ENCODE measurements around the gene ZNF728. TPM values are rescaled to one million over a fixed set of nuclear protein-coding genes. Genes with fewer than 3 reads are reported as not detected.
"Not testable (repeated sequence)": the region's sequence is repeated elsewhere in the genome, so short reads cannot be mapped to it uniquely, and the experiment has no call there.

Gene ZNF728
- total and polyA plus RNA-seq, 8 donors, result 0.18 to 3.0 (median 0.89) TPM; not detected in 5

DNA sequence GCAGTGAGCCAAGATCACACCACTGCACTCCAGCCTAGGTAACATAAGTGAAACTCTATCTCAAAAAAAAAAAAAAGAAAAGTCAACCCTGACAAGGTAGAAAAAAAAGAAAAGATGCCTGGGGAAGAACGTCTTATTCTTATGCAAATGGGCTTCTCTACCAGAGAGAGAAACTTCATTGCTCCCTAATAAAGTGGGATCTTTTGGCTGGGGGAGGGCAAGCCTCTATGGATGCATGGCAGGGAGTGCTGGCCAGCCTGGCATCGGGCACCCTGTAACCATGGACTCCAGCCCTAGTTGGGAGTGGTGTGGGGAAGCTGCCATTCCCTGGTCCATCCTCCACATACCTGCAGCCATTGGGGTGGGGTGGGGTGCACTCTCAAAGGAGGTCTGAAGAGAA is 30.7 kb upstream of the ZNF728 start:
- no peak overlapping the region for H3K27ac ChIP-seq
- no peaks in the 10 kb centered on the region for H3K36me3 ChIP-seq
- no peak overlapping the region for H3K4me3 ChIP-seq
- H3K27me3 ChIP-seq, result no peaks in the 10 kb centered on the region
- intact Hi-C loops (cut with DNase I; ENCODE audit: low total_unique reads), result no loop called here
- no peaks in the 10 kb centered on the region for H3K4me1 ChIP-seq
- TF ChIP-seq EP300 (IDR thresholded peaks at IDR 0.05), result no peak
- TF ChIP-seq POLR2A (IDR thresholded peaks at IDR 0.05), result no peak
- no peak for TF ChIP-seq POLR2AphosphoS5 (IDR thresholded peaks at IDR 0.05)
- TF ChIP-seq, protein P1, sequence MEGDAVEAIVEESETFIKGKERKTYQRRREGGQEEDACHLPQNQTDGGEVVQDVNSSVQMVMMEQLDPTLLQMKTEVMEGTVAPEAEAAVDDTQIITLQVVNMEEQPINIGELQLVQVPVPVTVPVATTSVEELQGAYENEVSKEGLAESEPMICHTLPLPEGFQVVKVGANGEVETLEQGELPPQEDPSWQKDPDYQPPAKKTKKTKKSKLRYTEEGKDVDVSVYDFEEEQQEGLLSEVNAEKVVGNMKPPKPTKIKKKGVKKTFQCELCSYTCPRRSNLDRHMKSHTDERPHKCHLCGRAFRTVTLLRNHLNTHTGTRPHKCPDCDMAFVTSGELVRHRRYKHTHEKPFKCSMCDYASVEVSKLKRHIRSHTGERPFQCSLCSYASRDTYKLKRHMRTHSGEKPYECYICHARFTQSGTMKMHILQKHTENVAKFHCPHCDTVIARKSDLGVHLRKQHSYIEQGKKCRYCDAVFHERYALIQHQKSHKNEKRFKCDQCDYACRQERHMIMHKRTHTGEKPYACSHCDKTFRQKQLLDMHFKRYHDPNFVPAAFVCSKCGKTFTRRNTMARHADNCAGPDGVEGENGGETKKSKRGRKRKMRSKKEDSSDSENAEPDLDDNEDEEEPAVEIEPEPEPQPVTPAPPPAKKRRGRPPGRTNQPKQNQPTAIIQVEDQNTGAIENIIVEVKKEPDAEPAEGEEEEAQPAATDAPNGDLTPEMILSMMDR (IDR thresholded peaks at IDR 0.05), result no peak
- DNase-seq, result no peak
- 63 to 75% (median 67%) methylated on average over 2 of the region's 2 CpGs for WGBS, 5 donors
- H3K9me3 ChIP-seq, result peaks cover 10 to 83% (median 48%) of the 10 kb centered on the region in 4 donors

DNA sequence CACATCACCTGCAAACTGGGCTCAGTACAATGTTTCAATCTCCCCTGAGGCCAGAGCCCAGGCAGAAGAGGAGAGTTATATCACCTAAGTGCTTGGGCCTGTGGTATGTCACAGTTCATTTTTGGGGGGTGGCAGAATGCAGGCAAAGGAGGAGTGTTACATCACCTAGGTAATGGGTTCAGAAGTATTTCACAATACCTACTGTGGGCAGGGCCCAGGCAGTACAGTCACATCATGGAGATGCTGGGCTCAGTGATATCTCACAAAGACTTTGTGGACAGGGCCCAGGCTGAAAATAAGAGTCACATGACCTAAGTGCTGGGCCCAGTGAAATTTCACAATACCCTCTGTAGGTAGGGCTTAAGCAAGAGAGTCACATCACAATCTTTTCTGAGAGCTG is 12.7 kb upstream of the ZNF728 start:
- no peaks in the 10 kb centered on the region for H3K4me1 ChIP-seq

DNA sequence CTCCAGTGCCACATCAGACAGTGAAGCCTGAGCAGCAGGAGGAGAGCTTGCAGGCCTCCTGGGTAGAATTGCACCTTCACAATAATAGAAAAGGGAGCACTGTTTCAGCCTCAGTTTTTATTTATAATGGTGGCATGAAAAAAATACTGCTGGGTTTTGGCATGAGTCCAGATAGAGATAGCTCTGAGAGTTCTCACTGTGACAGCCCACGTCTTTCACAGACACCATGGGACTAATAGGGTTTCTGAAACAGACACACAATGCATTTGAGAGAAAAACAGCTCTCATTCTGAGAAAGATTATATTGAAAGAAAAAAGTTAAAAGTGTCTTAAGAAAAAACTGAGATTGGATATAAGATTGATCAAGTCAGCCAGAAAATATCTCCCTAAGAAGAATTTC is 8.0 kb downstream of the ZNF728 start:
- H3K4me1 ChIP-seq; DNase-seq; H3K27ac ChIP-seq; H3K36me3 ChIP-seq; H3K27me3 ChIP-seq; intact Hi-C loops (cut with DNase I; ENCODE audit: low total_unique reads); H3K4me3 ChIP-seq: not testable (repeated sequence)
- peaks cover 0 to 86% (median 30%) of the 10 kb centered on the region in 4 donors for H3K9me3 ChIP-seq
- WGBS, 5 donors, result 27 to 60% (median 45%) methylated on average over 1 of the region's 1 CpG

More for the DNA sequence above, 12.7 kb upstream of the ZNF728 start:
- H3K27ac ChIP-seq, result no peak overlapping the region
- H3K4me3 ChIP-seq, result no peak overlapping the region
- no peaks in the 10 kb centered on the region for H3K27me3 ChIP-seq
- H3K36me3 ChIP-seq, result no peaks in the 10 kb centered on the region
- intact Hi-C loops (cut with DNase I; ENCODE audit: low total_unique reads), result no loop called here
- H3K9me3 ChIP-seq, result peaks cover 0 to 88% (median 34%) of the 10 kb centered on the region in 4 donors
- DNase-seq, result no peak
- no peak for TF ChIP-seq EP300 (IDR thresholded peaks at IDR 0.05)
- TF ChIP-seq, protein P1 (IDR thresholded peaks at IDR 0.05), result no peak
- no peak for TF ChIP-seq POLR2AphosphoS5 (IDR thresholded peaks at IDR 0.05)
- no peak for TF ChIP-seq POLR2A (IDR thresholded peaks at IDR 0.05)

DNA sequence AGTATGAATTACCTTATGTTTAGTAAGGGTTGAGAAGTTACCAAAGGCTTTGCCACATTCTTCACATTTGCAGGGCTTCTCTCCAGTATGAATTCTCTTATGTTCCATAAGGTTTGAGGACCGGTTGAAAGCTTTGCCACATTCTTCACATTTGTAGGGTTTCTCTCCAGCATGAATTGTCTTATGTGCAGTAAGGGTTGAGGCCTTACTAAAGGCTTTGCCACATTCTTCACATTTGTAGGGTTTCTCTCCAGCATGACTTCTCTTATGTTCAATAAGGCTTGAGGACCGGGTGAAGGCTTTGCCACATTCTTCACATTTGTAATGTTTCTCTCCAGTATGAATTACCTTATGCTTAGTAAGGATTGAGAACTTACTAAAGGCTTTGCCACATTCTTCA is 26.7 kb downstream of the ZNF728 start:
- Histone ChIP-seq H3K27me3 (no peaks in the 10 kb centered on the region), H3K9me3 (peaks cover 28 to 95% (median 82%) of the 10 kb centered on the region in 4 donors), H3K4me1 (no peaks in the 10 kb centered on the region), H3K27ac (no peak overlapping the region), H3K36me3 (peaks cover 0 to 45% (median 10%) of the 10 kb centered on the region in 4 donors), H3K4me3 (no peak overlapping the region)
- 81 to 94% (median 92%) methylated on average over 2 of the region's 2 CpGs for WGBS, 5 donors
- intact Hi-C loops (cut with DNase I; ENCODE audit: low total_unique reads), result no loop called here
- DNase-seq, result no peak
- TF ChIP-seq, protein P1 (IDR thresholded peaks at IDR 0.05), result no peak
- TF ChIP-seq EP300 (IDR thresholded peaks at IDR 0.05), result no peak
- TF ChIP-seq POLR2AphosphoS5 (IDR thresholded peaks at IDR 0.05), result no peak
- no peak for TF ChIP-seq POLR2A (IDR thresholded peaks at IDR 0.05)

DNA sequence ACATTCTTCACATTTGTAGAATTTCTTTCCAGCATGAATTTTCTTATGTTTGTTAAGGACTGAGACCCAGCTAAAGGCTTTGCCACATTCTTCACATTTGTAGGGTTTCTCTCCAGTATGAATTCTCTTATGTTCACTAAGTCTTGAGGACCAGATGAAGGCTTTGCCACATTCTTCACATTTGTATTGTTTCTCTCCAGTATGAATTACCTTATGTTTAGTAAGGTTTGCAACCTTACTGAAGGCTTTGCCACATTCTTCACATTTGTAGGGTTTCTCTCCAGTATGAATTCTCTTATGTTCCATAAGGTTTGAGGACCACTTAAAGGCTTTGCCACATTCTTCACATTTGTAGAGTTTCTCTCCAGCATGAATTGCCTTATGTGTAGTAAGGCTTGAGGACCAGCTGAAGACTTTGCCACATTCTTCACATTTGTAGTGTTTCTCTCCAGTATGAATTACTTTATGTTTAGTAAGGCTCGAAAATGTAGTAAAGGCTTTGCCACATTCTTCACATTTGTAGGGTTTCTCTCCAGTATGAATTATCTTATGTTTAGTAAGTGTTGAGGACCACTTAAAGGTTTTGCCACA is 27.3 kb downstream of the ZNF728 start:
- intact Hi-C loops (cut with DNase I; ENCODE audit: low total_unique reads); H3K27ac ChIP-seq; H3K4me1 ChIP-seq; H3K27me3 ChIP-seq; H3K4me3 ChIP-seq; DNase-seq: not testable (repeated sequence)
- Histone ChIP-seq H3K36me3 (peaks cover 0 to 45% (median 10%) of the 10 kb centered on the region in 4 donors), H3K9me3 (peaks cover 25 to 95% (median 81%) of the 10 kb centered on the region in 4 donors)
- 60 to 84% (median 64%) methylated on average over 1 of the region's 1 CpG for WGBS, 5 donors

Data from stomach (tissue), 9 donors.